DOHH2 (cell line): ENCODE data around the gene ZNF785.

Experiments used
- CTCF ChIP-seq: fragments of 200-600 bp; sonication (generic); IDR thresholded peaks from one replicate; pipeline ENCODE4 v1.5.1; 2014; ENCODE audit warnings: antibody characterized with exemption, mild to moderate bottlenecking, low read depth, low read length; ENCODE audit not compliant: poor library complexity, severe bottlenecking
- EZH2phosphoT487 ChIP-seq: fragments of 200-600 bp; sonication (generic); IDR thresholded peaks from 2 replicates; pipeline ENCODE4 v1.6.1; 2017; ENCODE audit warnings: borderline replicate concordance, mild to moderate bottlenecking, antibody characterized with exemption, low read length, moderate library complexity, mixed read lengths

- no peak for TF ChIP-seq CTCF
- no peak for TF ChIP-seq EZH2phosphoT487
Observed at GRCh38 chr16:30569281-30569680, 16.2 kb downstream of the ZNF785 start.
